Spinal cord (tissue), 10 donors: ENCODE results near the gene PEAK1. TPM values are rescaled to one million over a fixed set of nuclear protein-coding genes. Genes with fewer than 3 reads are reported as not detected.
A peak's percentile ranks its signal among the peaks of the same experiment; 100 is the strongest.

Experiments
- DNase-seq, 6 donors: peaks; one replicate each; pipeline versions ENCODE4 v3.0.0 to v3.0.0-alpha.2; 2013 to 2015; ENCODE audit warnings: low spot score in 6 of 6, low read depth in 4 of 6
- H3K27ac ChIP-seq: one replicate; pipeline ENCODE4 v1.5.1; 2013; ENCODE audit warnings: low read depth, low read length, control low read depth
- H3K27me3 ChIP-seq: one replicate; pipeline ENCODE4 v1.6.1; 2013; ENCODE audit warnings: low read length; ENCODE audit not compliant: control insufficient read depth, insufficient read depth
- H3K36me3 ChIP-seq: one replicate; pipeline ENCODE4 v1.6.1; 2013; ENCODE audit warnings: low read length; ENCODE audit not compliant: control insufficient read depth, insufficient read depth
- H3K4me1 ChIP-seq: one replicate; pipeline ENCODE4 v1.6.1; 2013; ENCODE audit warnings: low read length; ENCODE audit not compliant: control insufficient read depth, insufficient read depth
- H3K4me3 ChIP-seq: one replicate; pipeline ENCODE4 v1.5.1; 2013; ENCODE audit warnings: low read depth, low read length, control low read depth
- H3K9me3 ChIP-seq: one replicate; pipeline ENCODE4 v1.6.1; 2013; ENCODE audit warnings: low read length; ENCODE audit not compliant: control insufficient read depth, insufficient read depth
- WGBS: methylation state at CpG from one replicate; pipeline ENCODE4 v1.1.5; 2013; ENCODE audit warnings: missing lambda C conversion rate; ENCODE audit not compliant: insufficient coverage; 5-methylcytosine and 5-hydroxymethylcytosine counted together
- polyA plus RNA-seq, 2 donors: library from polyadenylated mRNA; unstranded; fragments of 120-200 nt; gene quantifications; one replicate each; pipeline ENCODE4 v1.2.1, GENCODE V29; 2013; ENCODE audit not compliant: insufficient read length in 2 of 2
- total RNA-seq, 2 donors: library from RNA; depleted of rRNA in 1 of 2; stranded (reverse); fragments of 120-200 nt in 1 of 2; fragments of >200 nt in 1 of 2; gene quantifications; one replicate each; pipeline versions ENCODE4 v1.2.3 to v1.2.4, GENCODE V29; 2013 to 2014
- donor health status: healthy.

PEAK1 gene
- total and polyA plus RNA-seq, 4 donors, result 28.2 to 60.0 (median 36.2) TPM

- no peaks in the 10 kb centered on the region for H3K36me3 ChIP-seq
- H3K4me1 ChIP-seq, result no peaks in the 10 kb centered on the region
- DNase-seq, result peak in 1 of 6 donors; percentile 48
- no peaks in the 10 kb centered on the region for H3K27me3 ChIP-seq
- no peaks in the 10 kb centered on the region for H3K9me3 ChIP-seq
- no peak overlapping the region for H3K27ac ChIP-seq
- H3K4me3 ChIP-seq, result no peak overlapping the region
- 57% methylated on average over 1 of the region's 2 CpGs for WGBS
Observed at GRCh38 chr15:77296773-77297337, 123.0 kb downstream of the PEAK1 start.

- Histone ChIP-seq H3K4me3 (no peak overlapping the region), H3K9me3 (no peaks in the 10 kb centered on the region), H3K27me3 (no peaks in the 10 kb centered on the region), H3K27ac (no peak overlapping the region), H3K36me3 (no peaks in the 10 kb centered on the region), H3K4me1 (no peaks in the 10 kb centered on the region)
- DNase-seq, result no peak
- WGBS, result no CpG with 5 or more reads among the region's 2 CpGs
Observed at GRCh38 chr15:77295446-77295845, 124.5 kb downstream of the PEAK1 start.

GRCh38 chr15:77292969-77293558 lies 126.8 kb downstream of the PEAK1 start:
- no peaks in the 10 kb centered on the region for H3K36me3 ChIP-seq
- H3K27ac ChIP-seq, result no peak overlapping the region
- WGBS, result 94% methylated on average over 1 of the region's 1 CpG

DNA sequence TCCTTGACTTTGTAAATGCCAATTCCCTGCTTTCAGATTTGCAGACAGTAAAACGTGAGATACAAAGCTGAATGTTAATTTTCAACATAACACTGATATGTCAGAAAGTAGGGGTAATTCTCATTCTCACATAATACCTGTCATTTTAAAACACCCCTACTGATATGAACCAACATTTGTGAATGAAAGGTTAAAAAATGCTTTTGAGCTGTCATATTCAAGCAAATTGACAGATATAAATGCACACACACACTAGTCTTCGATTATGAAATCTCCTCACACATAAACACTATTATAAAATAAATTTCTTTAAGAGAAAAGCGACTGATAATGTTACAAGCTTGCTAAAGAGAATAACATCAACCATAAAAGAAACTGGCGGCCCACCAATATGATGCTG lies 128.8 kb downstream of the PEAK1 start:
- no CpG with 5 or more reads among the region's 4 CpGs for WGBS
- H3K27me3 ChIP-seq, result no peaks in the 10 kb centered on the region
- no peaks in the 10 kb centered on the region for H3K36me3 ChIP-seq
- no peaks in the 10 kb centered on the region for H3K9me3 ChIP-seq
- no peak overlapping the region for H3K27ac ChIP-seq
- no peak overlapping the region for H3K4me3 ChIP-seq
- H3K4me1 ChIP-seq, result no peaks in the 10 kb centered on the region
- DNase-seq, result peak in 1 of 6 donors; percentile 7

More at GRCh38 chr15:77292969-77293558, 126.8 kb downstream of the PEAK1 start:
- Histone ChIP-seq H3K4me3 (no peak overlapping the region), H3K27me3 (no peaks in the 10 kb centered on the region), H3K9me3 (no peaks in the 10 kb centered on the region), H3K4me1 (no peaks in the 10 kb centered on the region)
- DNase-seq, result no peak

DNA sequence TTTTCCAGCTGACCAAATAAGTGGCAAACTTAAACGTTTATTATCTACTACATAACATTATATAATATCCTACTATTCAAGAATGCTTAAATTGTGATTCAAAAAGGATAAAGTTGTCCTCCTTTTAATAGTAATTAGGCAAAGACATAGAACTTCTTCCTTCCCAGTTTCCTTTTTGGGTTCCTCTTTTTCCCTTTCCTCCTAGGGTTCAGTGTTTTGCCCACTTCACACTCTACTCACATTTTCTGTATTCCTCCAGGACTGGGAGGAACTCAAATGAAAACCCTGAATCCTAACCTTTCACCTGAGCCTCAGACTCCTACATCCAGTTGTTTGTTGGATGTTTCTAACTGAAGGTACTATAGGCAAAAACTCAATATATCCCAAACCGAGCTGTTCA lies 132.5 kb downstream of the PEAK1 start:
- H3K27ac ChIP-seq, result no peak overlapping the region
- H3K4me3 ChIP-seq, result no peak overlapping the region
- H3K36me3 ChIP-seq, result no peaks in the 10 kb centered on the region
- H3K27me3 ChIP-seq, result no peaks in the 10 kb centered on the region
- 100% methylated on average over 1 of the region's 2 CpGs for WGBS
- no peak for DNase-seq
- no peaks in the 10 kb centered on the region for H3K9me3 ChIP-seq
- H3K4me1 ChIP-seq, result no peaks in the 10 kb centered on the region

DNA sequence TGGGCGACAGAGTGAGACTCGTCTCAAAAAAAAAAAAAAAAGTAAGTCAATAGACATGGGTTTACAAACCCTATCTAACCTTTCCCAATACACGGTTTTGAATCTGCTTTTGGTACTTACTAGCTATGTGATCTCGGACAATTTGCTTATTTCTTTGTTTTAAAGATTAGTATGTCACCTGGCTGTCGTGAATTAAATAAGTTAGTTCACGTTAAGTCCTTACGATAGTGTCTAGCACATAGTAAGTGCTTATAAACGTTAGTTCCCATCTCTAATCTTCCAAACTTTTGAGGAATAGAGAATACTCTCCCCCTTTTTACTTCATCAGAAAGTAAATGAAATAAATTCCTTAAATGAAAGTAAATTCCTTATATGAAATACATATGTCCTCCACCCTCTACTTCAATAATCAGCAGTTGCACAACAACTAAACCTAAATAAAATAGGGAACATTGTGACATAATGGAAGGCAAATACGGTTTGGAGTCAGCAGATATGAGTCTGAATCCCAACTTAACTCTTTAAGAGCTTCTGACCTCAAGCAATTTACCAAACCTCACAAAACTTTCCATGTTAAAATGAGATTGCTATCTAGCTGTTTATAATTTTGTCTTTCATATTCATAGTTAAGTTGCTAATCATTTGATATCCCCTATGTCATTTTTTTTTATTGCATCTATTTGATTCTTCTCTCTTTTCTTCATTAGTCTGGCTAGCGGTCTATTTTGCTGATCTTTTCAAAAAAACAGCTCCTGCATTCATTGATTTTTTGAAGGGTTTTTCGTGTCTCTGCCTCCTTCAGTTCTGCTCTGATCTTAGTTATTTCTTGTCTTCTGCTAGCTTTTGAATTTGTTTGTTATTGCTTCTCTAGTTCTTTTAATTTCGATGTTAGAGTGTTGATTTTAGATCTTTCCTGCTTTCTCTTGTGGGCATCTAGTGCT lies 134.6 kb downstream of the PEAK1 start:
- no peaks in the 10 kb centered on the region for H3K4me1 ChIP-seq
- no peak overlapping the region for H3K27ac ChIP-seq
- DNase-seq, result no peak
- H3K36me3 ChIP-seq, result no peaks in the 10 kb centered on the region
- H3K9me3 ChIP-seq, result no peaks in the 10 kb centered on the region
- no peaks in the 10 kb centered on the region for H3K27me3 ChIP-seq
- WGBS, result no CpG with 5 or more reads among the region's 12 CpGs
- no peak overlapping the region for H3K4me3 ChIP-seq

DNA sequence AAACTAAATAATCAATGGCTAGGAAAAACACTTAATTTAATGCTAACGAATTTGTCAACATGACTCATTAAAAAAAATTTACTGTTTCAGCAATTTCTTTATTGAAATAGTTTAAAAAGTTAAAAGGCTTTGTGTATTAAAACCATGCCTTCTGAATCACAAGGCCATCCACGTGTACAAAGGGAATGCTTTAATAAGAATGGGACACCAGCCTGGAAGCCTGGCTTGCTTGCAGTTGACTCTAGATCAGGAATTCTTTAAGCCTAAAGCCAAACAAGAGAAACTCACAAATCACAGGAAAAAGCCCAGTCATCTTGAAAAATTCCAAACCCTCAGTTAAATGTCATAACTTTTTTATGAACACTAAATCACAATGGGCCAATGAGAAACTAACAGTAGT lies 137.6 kb downstream of the PEAK1 start:
- no peaks in the 10 kb centered on the region for H3K27me3 ChIP-seq
- WGBS, result no CpG with 5 or more reads among the region's 2 CpGs
- H3K9me3 ChIP-seq, result no peaks in the 10 kb centered on the region
- H3K4me3 ChIP-seq, result no peak overlapping the region
- DNase-seq, result no peak
- H3K27ac ChIP-seq, result no peak overlapping the region
- H3K36me3 ChIP-seq, result peaks cover 3% of the 10 kb centered on the region
- H3K4me1 ChIP-seq, result no peaks in the 10 kb centered on the region

DNA sequence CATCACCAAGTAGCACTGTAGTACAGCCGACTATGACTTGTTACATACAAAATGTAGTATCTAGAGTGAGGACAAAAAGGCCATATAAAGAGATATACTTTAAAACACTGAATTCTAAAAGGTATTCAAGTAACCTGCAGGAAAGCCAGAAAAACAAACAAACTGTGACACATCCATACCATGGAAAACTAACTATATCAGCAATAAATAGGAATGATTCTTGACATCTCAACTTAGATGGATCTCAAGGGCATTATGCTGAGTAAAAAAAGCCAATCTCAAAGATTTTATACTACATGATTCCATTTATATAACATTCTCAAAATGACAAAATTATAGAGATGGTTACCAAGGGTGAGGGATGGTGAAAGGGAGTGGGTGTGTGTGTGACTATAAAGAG lies 143.0 kb downstream of the PEAK1 start:
- peaks cover 3% of the 10 kb centered on the region for H3K36me3 ChIP-seq
- H3K27ac ChIP-seq, result no peak overlapping the region
- H3K4me3 ChIP-seq, result no peak overlapping the region
- DNase-seq, result no peak
- WGBS, result no CpG with 5 or more reads among the region's 1 CpG
- no peaks in the 10 kb centered on the region for H3K4me1 ChIP-seq
- H3K27me3 ChIP-seq, result no peaks in the 10 kb centered on the region
- H3K9me3 ChIP-seq, result peaks cover 3% of the 10 kb centered on the region

- H3K27ac ChIP-seq, result no peak overlapping the region
- H3K4me1 ChIP-seq, result no peaks in the 10 kb centered on the region
- H3K36me3 ChIP-seq, result peaks cover 3% of the 10 kb centered on the region
- no peak overlapping the region for H3K4me3 ChIP-seq
- no peak for DNase-seq
- no peaks in the 10 kb centered on the region for H3K27me3 ChIP-seq
- H3K9me3 ChIP-seq, result peaks cover 4% of the 10 kb centered on the region
- no CpG with 5 or more reads among the region's 3 CpGs for WGBS
Observed at GRCh38 chr15:77276096-77276495, 143.8 kb downstream of the PEAK1 start.
